NCI-H128 (cell line): ENCODE measurements around the gene GFRA1.

Experiments used
- DNase-seq: peaks from one replicate; lab custom pipeline; 2025; ENCODE audit not compliant: unreplicated experiment; lab: John Stamatoyannopoulos, UW

Gene GFRA1

GRCh38 chr10:116163333-116164131, 109.5 kb downstream of the GFRA1 start:
- DNase-seq = no peak

DNA sequence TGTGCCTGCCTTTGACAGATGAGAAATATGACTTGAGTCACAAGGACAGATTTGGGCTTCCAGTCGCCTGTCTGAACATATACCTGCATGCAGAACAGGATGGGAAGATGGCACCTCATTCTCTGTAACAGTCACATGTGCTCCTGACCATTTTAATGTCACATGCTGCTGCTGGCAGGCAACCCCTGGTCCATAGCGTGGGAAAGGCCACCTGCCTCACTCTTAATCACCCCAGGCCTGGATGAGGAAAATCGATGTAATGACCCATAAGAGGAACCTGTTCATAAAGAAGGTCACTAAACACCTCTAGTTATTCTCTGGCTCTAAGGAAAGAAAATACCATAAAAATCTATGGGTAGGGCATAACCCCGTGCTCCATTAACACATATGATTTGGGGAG, 110.2 kb downstream of the GFRA1 start:
- no peak for DNase-seq

GRCh38 chr10:116160271-116160670, 112.7 kb downstream of the GFRA1 start:
- no peak for DNase-seq

DNA sequence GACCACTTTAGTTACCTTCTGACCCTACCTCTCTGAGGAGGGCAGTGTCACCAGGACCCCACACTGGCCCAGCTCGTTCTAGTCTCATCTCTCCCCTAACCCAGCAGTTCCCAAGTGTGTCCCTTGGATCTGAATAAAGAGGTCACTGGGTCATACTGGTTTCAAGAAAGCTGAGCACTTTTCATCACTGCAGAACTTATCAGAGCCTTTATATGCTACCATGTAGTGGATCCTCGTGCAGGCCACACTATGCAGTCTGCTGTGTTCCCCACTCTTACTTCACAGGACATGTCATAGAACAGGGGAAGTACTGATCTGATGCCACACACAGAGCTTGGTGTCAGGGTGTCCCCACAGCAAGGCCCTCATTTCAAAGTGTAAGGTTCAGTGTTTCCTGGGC, 113.8 kb downstream of the GFRA1 start:
- DNase-seq = no peak

DNA sequence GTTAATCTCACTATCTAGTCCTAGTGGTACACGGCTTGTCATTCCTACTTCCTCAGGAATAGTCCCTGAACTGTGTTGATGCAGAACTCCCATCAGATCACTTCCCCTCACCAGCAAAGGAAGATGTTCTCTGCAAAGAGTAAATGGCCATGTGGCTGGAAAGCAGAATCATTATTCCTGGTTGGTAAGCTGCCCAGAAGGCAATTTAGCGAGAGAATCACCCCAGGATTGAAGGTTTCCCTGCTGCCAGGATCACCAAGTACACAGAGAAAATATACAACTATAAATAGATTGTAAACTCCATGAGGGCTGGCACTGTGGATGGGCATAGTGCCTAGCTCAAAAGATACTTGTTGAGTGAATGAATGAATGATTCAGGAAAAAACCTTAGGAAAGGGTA, 115.0 kb downstream of the GFRA1 start:
- DNase-seq = no peak

DNA sequence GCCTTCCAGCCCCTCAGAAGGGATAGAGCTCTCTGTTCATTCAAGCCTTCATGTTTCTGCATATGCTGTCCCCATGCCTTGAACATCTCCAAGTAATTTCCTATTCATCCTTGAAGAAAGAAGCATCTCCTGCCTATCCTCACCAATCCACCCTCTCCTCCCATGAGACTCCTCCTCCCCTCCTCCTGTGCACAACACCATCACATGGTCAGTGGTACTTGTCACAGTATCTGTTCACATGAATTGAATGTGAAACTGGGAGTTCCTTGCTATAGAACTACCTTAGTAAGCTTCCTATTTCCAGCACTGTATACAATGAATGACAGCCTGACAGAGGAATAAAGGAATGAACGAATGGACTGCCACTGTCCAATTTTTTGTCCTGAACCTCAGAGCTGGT, 115.5 kb downstream of the GFRA1 start:
- DNase-seq = no peak

DNA sequence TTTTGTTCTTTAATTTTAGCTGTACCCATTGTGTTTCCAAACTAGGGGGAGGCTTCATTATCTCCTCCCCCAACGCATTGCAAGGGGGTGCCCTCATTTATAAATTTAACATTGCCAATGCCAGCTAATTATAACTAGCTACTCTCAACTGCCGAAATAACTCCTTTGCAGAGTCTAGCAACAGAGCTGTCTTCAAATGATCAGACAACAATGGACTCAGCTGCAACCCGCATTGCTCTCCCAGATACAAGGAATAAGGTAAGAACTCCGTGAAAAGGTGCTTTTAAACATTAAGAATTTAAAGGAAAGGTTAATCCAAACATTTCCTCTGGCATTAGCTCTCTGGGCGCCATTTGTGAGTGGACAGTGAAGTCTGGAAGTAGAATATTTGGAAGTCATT, 116.2 kb downstream of the GFRA1 start:
- DNase-seq = no peak

DNA sequence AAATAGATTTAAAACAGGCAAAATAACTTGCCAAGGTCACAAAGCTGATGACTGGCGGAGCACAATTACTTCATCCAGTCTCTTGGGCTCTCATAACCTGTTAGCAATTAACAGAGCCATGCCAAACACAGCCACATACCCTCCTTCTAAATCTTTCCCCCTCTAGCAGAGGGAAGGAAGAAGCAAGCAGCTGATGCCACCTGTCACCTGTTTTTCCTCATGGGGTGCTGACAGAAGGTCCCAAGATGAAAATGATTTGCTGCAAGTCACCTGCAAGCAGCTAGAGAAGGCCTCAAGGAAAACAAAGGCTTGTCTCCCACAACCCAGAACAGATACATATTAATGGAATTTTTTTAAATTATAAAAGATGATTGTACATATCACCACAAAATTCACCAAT, 117.8 kb downstream of the GFRA1 start:
- no peak for DNase-seq

- DNase-seq = no peak
Measured at GRCh38 chr10:116154651-116155050, 118.4 kb downstream of the GFRA1 start.

GRCh38 chr10:116151076-116151475, 121.9 kb downstream of the GFRA1 start:
- DNase-seq = no peak

GRCh38 chr10:116150606-116151005, 122.4 kb downstream of the GFRA1 start:
- DNase-seq = no peak

- no peak for DNase-seq
Measured at GRCh38 chr10:116147147-116147905, 125.7 kb downstream of the GFRA1 start.

GRCh38 chr10:116146372-116147140, 126.5 kb downstream of the GFRA1 start:
- no peak for DNase-seq

DNA sequence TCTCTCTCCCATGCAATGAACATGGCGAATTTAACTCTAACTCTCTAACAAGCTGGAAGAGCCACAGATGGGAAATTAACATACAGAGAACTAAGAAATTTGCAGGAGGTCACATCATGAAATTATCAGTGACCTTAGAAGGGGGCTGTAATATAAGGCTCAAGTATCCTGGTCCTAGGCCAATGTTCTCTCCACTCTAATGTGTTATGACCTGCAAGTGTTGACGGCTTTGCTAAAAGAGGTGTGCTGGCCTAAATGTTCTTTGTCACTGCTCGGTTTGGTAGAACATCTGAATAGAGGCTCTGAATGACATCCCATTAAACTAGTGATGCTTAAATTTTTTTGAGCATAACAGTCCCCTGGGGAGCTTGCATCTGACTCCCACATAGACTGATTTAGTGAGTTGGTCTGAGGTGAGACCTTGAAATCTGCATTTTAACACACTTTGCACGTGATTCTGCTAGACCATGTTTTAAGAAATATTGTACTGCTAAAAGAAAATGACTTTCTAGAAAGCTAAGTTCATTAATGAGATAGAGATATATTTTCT, 129.3 kb downstream of the GFRA1 start:
- no peak for DNase-seq

GRCh38 chr10:116141855-116142254, 131.2 kb downstream of the GFRA1 start:
- no peak for DNase-seq

- DNase-seq = no peak
Measured at GRCh38 chr10:116141246-116141645, 131.8 kb downstream of the GFRA1 start.

GRCh38 chr10:116139886-116140285, 133.1 kb downstream of the GFRA1 start:
- no peak for DNase-seq

GRCh38 chr10:116138897-116139296, 134.1 kb downstream of the GFRA1 start:
- no peak for DNase-seq

DNA sequence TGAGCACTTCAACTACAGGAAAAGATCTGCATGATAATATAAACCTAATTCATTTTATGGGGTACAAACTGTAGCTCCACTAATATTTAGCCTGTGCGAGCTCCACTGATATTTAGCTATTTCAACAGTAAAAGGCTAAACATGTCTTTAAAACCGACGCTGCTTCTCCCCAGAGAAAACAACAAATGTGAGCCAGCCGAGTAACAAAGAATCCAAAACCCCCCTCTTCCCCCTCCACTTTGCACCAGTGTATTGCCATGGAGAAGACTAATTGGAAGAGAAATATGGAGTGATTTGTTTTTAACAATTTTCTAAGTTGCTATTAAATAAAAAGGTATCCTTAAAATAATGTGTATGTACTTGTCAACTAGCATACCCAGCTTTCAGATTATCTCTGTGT, 136.7 kb downstream of the GFRA1 start:
- DNase-seq = no peak

DNA sequence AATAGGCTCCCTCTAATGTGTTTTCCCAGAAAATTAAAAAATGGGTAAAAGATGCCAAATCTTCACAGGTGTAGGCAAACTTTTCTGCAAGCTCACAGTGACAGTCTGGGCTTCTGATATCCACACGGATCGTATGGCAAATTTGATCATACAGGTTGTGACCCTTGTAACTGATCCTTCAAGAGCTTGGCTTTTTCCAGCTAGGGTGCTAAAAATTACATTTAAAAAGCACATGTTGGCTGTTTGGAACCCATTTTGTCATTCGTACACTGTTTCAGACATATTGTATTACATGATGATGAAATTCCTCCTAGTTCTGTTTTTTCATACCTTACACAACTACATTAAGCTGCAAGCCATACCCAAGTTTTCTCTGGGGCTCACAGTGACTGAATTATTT, 138.7 kb downstream of the GFRA1 start:
- no peak for DNase-seq

DNA sequence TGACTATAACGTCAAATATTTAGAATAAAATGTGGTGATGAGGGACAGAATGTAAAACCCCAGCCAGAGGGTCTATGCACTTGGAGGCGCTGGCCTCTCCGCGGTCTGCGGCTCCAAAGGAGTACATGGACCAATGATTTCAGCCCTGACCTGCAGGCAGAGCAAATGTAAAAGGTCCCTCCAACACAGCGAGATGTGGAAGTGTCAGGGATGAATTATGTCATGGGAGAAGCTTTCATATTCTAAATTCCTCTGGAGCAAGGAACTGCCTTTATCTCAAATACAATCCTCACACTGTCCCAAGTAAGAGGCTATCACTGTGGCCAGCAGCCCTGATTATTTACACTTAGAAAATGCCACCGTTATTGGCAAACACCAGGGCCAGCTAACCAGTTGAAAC, 139.4 kb downstream of the GFRA1 start:
- no peak for DNase-seq
